AG09309 (cell line): ENCODE measurements around the gene GNG7.
"Not testable (repeated sequence)": the region's sequence is repeated elsewhere in the genome, so short reads cannot be mapped to it uniquely, and the experiment has no call there.

Experiments
- DNase-seq: peaks from one replicate; pipeline ENCODE4 v3.0.0-alpha.2; 2010; ENCODE audit warnings: low read depth
- H3K4me3 ChIP-seq: 2 replicates; pipeline ENCODE4 v1.5.1; 2011; ENCODE audit warnings: mild to moderate bottlenecking, low read depth, low read length, moderate library complexity; ENCODE audit not compliant: control insufficient read depth
- TF ChIP-seq, protein P1 (sequence below): IDR thresholded peaks from 2 replicates; pipeline ENCODE4 v1.5.1; 2011; ENCODE audit warnings: mild to moderate bottlenecking, low read depth, low read length, inconsistent platforms; ENCODE audit not compliant: insufficient read depth, control insufficient read depth; ENCODE audit errors: missing control alignments

Gene GNG7

DNA sequence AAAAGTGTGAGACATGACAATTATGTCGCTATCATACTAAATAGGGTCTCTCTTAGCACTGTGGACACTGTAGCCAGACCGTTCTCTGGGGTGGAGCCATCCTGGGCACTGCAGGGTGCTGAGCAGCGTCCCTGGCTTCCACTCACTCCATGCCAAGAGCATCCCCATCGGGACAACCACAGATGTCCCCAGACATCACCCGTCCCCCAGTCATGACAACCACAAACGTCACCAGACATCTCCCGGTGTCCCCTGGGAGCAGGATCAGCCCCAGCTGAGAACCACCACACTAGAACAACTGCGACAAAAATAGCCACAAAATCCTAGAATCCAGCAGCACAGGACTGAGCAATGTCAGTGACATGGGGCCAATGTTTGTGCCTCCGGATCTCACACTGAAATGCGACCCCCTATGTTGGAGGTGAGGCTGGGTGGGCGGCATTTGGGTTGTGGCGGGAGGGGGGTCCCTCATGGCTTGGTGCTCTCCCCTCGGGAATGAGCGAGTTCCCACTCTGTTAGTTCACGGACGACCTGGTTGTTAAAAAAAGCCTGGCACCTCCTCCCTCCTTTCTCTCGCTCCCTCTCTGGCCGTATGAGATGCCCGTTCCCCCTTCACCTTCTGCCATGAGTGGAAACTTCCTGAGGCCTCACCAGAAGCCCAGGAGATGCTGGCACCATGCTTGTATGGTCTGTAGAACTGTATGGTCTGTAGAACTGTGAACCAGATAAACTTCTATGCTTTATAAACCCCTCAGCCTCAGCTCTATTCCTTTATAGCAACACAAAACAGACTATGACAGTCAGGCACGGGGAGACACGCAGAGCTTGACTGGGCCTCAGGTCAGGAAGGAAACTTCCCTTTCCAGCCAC, 132.7 kb downstream of the GNG7 start:
- no peak for DNase-seq
- TF ChIP-seq, protein P1, sequence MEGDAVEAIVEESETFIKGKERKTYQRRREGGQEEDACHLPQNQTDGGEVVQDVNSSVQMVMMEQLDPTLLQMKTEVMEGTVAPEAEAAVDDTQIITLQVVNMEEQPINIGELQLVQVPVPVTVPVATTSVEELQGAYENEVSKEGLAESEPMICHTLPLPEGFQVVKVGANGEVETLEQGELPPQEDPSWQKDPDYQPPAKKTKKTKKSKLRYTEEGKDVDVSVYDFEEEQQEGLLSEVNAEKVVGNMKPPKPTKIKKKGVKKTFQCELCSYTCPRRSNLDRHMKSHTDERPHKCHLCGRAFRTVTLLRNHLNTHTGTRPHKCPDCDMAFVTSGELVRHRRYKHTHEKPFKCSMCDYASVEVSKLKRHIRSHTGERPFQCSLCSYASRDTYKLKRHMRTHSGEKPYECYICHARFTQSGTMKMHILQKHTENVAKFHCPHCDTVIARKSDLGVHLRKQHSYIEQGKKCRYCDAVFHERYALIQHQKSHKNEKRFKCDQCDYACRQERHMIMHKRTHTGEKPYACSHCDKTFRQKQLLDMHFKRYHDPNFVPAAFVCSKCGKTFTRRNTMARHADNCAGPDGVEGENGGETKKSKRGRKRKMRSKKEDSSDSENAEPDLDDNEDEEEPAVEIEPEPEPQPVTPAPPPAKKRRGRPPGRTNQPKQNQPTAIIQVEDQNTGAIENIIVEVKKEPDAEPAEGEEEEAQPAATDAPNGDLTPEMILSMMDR, result no peak
- no peak overlapping the region for H3K4me3 ChIP-seq

DNA sequence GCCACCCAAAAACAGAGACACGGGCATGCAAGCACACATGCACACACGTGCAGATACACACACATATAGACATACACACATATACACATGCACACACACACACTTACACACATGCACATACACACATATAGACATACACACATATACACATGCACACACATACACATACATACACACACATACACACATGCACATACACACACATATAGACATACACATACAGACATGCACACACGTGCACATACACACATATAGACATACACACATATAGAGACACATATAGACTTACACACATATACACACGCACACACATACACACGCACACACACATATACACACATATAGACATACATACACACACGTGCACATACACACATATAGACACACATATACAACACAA, 134.5 kb downstream of the GNG7 start:
- no peak overlapping the region for H3K4me3 ChIP-seq
- no peak for DNase-seq
- TF ChIP-seq, protein P1, result no peak

DNA sequence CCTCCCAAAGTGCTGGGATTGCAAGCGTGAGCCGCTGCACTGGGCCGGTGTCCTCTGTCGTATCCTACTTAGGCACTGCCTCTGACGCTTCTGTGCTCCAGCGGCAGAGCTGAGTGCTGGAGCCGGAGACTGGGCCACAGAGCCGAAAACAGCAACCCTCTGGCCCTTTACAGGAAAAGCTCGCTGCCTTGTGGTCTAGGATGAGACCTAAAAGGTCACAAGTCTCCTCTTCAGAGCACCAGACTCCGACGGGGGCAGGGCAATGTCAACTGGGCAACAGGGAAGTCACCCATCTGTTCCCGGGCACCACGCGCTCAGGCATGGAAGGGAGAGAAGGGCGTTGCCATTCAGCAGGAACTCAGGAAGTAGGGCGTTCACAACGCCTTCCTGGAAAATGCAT, 134.9 kb downstream of the GNG7 start:
- H3K4me3 ChIP-seq, result no peak overlapping the region
- TF ChIP-seq, protein P1, result no peak
- DNase-seq, result no peak

DNA sequence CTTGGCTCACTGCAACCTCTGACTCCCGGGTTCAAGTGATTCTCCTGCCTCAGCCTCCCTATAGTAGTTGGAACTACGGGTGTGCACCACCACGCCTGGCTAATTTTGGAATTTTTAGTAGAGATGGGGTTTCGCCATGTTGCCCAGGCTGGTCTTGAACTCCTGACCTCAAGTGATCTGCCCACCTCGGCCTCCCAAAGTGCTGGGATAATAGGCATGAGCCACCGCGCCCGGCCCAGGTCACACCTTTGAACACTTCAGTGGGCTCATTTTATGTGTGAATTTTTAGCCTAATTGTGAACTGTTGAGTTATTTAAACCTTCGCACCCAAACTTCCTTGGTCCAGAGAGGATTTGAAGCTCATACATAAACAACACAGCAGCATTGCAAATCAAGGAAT, 138.9 kb downstream of the GNG7 start:
- DNase-seq, result not testable (repeated sequence)

DNA sequence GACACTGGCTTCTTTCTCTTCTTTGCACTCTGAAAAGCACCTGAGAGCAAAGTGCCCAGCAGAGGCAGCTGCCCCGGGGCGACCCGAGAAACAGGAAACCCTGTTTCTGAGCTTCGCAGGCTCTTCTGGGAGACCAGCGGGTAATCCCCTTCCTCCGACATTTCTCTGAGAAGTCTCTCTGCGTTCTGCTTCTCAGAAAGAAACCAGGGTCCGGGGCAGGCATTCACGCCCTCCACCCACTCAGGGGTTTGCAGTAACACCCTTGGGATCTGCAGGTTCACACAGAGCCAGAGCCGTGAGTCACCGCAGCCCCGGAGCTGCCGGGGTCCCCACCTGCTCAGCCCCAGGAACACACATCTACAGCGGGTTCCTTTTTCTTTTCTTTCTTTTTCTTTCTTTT, 140.6 kb downstream of the GNG7 start:
- TF ChIP-seq, protein P1, result no peak
- no peak overlapping the region for H3K4me3 ChIP-seq
- no peak for DNase-seq

More for the DNA sequence above, 138.9 kb downstream of the GNG7 start:
- not testable (repeated sequence) for H3K4me3 ChIP-seq

DNA sequence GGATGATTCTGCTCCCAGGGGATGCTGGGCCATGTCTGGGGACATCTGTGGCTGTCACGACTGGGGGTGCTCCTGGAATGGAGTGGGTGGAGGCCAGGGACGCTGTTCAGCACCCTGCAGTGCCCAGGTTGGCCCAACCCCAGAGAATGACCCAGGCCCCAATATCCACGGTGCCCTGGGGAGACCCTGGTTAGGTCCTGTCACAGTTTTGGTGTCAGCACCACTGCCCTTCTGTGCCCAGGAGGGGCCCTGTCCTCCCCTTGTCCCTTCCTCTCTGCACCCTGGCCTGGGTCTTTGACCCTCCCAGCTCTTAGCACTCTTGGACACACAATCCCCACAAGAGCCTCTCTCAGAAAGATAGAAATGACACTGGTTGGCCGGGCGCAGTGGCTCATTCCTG, 141.3 kb downstream of the GNG7 start:
- TF ChIP-seq, protein P1, result no peak
- DNase-seq, result no peak
- H3K4me3 ChIP-seq, result no peak overlapping the region

DNA sequence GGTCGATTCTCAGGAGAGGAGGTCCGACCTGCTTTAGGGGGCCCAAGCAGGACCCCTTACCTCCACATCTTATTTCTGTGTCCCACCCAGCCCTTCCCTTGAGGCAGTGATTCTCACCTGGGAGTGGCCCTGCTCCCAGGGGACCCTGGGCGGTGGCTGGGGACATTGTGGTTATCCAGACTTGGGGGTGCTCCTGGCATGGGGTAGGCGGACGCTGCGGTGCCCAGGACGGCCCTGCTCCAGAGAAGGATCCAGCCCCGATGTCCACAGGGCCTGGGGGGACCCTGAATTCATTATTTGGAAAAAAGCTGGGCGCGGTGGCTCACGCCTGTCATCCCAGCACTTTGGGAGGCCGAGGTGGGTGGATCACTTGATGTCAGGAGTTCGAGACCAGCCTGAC, 142.1 kb downstream of the GNG7 start:
- no peak overlapping the region for H3K4me3 ChIP-seq
- TF ChIP-seq, protein P1, result no peak
- DNase-seq, result no peak
